Panc1 (cell line): ENCODE results near the gene KCP.

ENCODE experiments used
- POLR2AphosphoS5 ChIP-seq: IDR thresholded peaks from 2 replicates; pipeline ENCODE4 v1.6.1; 2012; ENCODE audit warnings: mild to moderate bottlenecking, low read depth, low read length, moderate library complexity
- TCF7L2 ChIP-seq: IDR thresholded peaks from 2 replicates; pipeline ENCODE4 v1.6.1; 2011; ENCODE audit warnings: mild to moderate bottlenecking, low read depth, low read length, inconsistent platforms
- TF ChIP-seq, protein P1 (sequence below): fragments of 450-650 bp; IDR thresholded peaks from 2 replicates; pipeline ENCODE4 v1.5.1; 2017; ENCODE audit warnings: mild to moderate bottlenecking

- TF ChIP-seq, protein P1, sequence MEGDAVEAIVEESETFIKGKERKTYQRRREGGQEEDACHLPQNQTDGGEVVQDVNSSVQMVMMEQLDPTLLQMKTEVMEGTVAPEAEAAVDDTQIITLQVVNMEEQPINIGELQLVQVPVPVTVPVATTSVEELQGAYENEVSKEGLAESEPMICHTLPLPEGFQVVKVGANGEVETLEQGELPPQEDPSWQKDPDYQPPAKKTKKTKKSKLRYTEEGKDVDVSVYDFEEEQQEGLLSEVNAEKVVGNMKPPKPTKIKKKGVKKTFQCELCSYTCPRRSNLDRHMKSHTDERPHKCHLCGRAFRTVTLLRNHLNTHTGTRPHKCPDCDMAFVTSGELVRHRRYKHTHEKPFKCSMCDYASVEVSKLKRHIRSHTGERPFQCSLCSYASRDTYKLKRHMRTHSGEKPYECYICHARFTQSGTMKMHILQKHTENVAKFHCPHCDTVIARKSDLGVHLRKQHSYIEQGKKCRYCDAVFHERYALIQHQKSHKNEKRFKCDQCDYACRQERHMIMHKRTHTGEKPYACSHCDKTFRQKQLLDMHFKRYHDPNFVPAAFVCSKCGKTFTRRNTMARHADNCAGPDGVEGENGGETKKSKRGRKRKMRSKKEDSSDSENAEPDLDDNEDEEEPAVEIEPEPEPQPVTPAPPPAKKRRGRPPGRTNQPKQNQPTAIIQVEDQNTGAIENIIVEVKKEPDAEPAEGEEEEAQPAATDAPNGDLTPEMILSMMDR, result no peak
- TF ChIP-seq POLR2AphosphoS5, result no peak
- no peak for TF ChIP-seq TCF7L2
Observed at GRCh38 chr7:128859232-128860157, 51.0 kb downstream of the KCP start.
